Measurements from ENCODE around the gene AKAP8.

GRCh38 chr19:15315101-15315500 lies 64.5 kb downstream of the AKAP8 start:
- TF ChIP-seq, protein P1, sequence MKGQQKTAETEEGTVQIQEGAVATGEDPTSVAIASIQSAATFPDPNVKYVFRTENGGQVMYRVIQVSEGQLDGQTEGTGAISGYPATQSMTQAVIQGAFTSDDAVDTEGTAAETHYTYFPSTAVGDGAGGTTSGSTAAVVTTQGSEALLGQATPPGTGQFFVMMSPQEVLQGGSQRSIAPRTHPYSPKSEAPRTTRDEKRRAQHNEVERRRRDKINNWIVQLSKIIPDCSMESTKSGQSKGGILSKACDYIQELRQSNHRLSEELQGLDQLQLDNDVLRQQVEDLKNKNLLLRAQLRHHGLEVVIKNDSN (IDR thresholded peaks at IDR 0.05) = no peak
- no peak for TF ChIP-seq RAD21 (IDR thresholded peaks at IDR 0.05; ENCODE audit: low read depth)
- TF ChIP-seq MAX (IDR thresholded peaks at IDR 0.05) = no peak
- no peak for TF ChIP-seq CREB1 (IDR thresholded peaks at IDR 0.05; ENCODE audit: low read depth)
- no peak for TF ChIP-seq EGR1 (IDR thresholded peaks at IDR 0.05)
- no peak for TF ChIP-seq EP300 (IDR thresholded peaks at IDR 0.05; ENCODE audit: borderline replicate concordance)
- TF ChIP-seq TEAD4 (IDR thresholded peaks at IDR 0.05) = no peak
- TF ChIP-seq, protein P2, sequence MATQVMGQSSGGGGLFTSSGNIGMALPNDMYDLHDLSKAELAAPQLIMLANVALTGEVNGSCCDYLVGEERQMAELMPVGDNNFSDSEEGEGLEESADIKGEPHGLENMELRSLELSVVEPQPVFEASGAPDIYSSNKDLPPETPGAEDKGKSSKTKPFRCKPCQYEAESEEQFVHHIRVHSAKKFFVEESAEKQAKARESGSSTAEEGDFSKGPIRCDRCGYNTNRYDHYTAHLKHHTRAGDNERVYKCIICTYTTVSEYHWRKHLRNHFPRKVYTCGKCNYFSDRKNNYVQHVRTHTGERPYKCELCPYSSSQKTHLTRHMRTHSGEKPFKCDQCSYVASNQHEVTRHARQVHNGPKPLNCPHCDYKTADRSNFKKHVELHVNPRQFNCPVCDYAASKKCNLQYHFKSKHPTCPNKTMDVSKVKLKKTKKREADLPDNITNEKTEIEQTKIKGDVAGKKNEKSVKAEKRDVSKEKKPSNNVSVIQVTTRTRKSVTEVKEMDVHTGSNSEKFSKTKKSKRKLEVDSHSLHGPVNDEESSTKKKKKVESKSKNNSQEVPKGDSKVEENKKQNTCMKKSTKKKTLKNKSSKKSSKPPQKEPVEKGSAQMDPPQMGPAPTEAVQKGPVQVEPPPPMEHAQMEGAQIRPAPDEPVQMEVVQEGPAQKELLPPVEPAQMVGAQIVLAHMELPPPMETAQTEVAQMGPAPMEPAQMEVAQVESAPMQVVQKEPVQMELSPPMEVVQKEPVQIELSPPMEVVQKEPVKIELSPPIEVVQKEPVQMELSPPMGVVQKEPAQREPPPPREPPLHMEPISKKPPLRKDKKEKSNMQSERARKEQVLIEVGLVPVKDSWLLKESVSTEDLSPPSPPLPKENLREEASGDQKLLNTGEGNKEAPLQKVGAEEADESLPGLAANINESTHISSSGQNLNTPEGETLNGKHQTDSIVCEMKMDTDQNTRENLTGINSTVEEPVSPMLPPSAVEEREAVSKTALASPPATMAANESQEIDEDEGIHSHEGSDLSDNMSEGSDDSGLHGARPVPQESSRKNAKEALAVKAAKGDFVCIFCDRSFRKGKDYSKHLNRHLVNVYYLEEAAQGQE (IDR thresholded peaks at IDR 0.05; ENCODE audit: low read depth) = no peak
- TF ChIP-seq TAF1 (IDR thresholded peaks at IDR 0.05; ENCODE audit: low read depth) = no peak

All from Ishikawa (cell line).